A549 (cell line): ENCODE data around the gene EPYC. TPM values are rescaled to one million over a fixed set of nuclear protein-coding genes. Genes with fewer than 3 reads are reported as not detected.
"Not testable (repeated sequence)": the region's sequence is repeated elsewhere in the genome, so short reads cannot be mapped to it uniquely, and the experiment has no call there.

Source experiments
- ATAC-seq, 2 experiments: fragments of 200-7000 bp in 1 of 2; fragments of >200 bp in 1 of 2; cut with Nextera tagmentation in 1 of 2; cut with Tn5 transposase in 1 of 2; 3 replicates each; pipeline versions ENCODE4 v1.8.0 to v1.9.1; 2018 to 2020; ENCODE audit warnings: mild to moderate bottlenecking in 1 of 2, moderate library complexity in 1 of 2
- CTCF ChIA-PET: fragments of 300-600 bp; sonication (Branson Sonifier 250); formaldehyde crosslinking; extraction: SDS; loops from one replicate; lab custom pipeline; 2021; ENCODE audit warnings: antibody characterized with exemption, inconsistent platforms; lab: Yijun Ruan, JAX
- POLR2A ChIA-PET: fragments of 350-600 bp; formaldehyde crosslinking; extraction: SDS; loops from one replicate; lab custom pipeline; 2021; ENCODE audit warnings: antibody characterized with exemption, inconsistent platforms; lab: Yijun Ruan, JAX
- DNase-seq, 2 experiments: peaks; one replicate each; pipeline versions ENCODE4 v3.0.0 to v3.0.0-alpha.2; 2011 to 2016; ENCODE audit warnings: low read depth in 1 of 2, low spot score in 1 of 2
- FAIRE-seq: peaks from 2 replicates; lab custom pipeline; 2011; peaks lifted over from hg19 to GRCh38; lab: Jason Lieb, UNC
- H3K27ac ChIP-seq, 2 experiments: fragments of >200 bp; sonication (Bioruptor Twin); formaldehyde crosslinking; 3 replicates each; pipeline ENCODE4 v1.5.1; 2016 to 2017
- H3K4me1 ChIP-seq: fragments of >200 bp; sonication (Bioruptor Twin); formaldehyde crosslinking; 3 replicates; pipeline ENCODE4 v1.6.1; 2016
- H3K4me2 ChIP-seq: fragments of >200 bp; sonication (Bioruptor Twin); formaldehyde crosslinking; 3 replicates; pipeline ENCODE4 v1.6.1; 2016
- H3K4me3 ChIP-seq: fragments of >200 bp; sonication (Bioruptor Twin); formaldehyde crosslinking; 3 replicates; pipeline ENCODE4 v1.5.1; 2016
- H3K9me3 ChIP-seq: fragments of >200 bp; sonication (Bioruptor Twin); formaldehyde crosslinking; 3 replicates; pipeline ENCODE4 v1.6.1; 2016
- CBX2 ChIP-seq: fragments of 200-600 bp; sonication (generic); IDR thresholded peaks from 2 replicates; pipeline ENCODE4 v1.6.1; 2016; ENCODE audit warnings: low read depth, mild to moderate bottlenecking, borderline replicate concordance
- CHD2 ChIP-seq: fragments of 150-350 bp; IDR thresholded peaks from 2 replicates; pipeline ENCODE4 v1.6.1; 2014; ENCODE audit warnings: low read length; ENCODE audit not compliant: partially characterized antibody
- CHD4 ChIP-seq: fragments of 200-600 bp; sonication (generic); IDR thresholded peaks from 2 replicates; pipeline ENCODE4 v1.6.1; 2016; ENCODE audit warnings: antibody characterized with exemption, mild to moderate bottlenecking, borderline replicate concordance
- EHF ChIP-seq: fragments of 250-450 bp; sonication (Bioruptor Pico); IDR thresholded peaks from 2 replicates; pipeline ENCODE4 v1.5.0; 2020; ENCODE audit warnings: mild to moderate bottlenecking
- EHMT2 ChIP-seq: fragments of 200-600 bp; sonication (generic); IDR thresholded peaks from 2 replicates; pipeline ENCODE4 v1.6.1; 2016; ENCODE audit warnings: antibody characterized with exemption, low read depth, mild to moderate bottlenecking, moderate library complexity
- EP300 ChIP-seq, 2 experiments: fragments of >200 bp; sonication (Bioruptor Twin); formaldehyde crosslinking; IDR thresholded peaks; 2 replicates in 1 of 2; 3 replicates in 1 of 2; pipeline ENCODE4 v1.6.1; 2016 to 2017
- FOSB ChIP-seq: fragments of 250-450 bp; sonication (Bioruptor Pico); IDR thresholded peaks from 2 replicates; pipeline ENCODE4 v1.5.0; 2020; ENCODE audit warnings: mild to moderate bottlenecking, moderate library complexity
- FOSL2 ChIP-seq, 2 experiments: fragments of 450-650 bp in 1 of 2; fragments of >200 bp in 1 of 2; sonication (Bioruptor Twin) in 1 of 2; formaldehyde crosslinking; IDR thresholded peaks; 2 replicates each; pipeline versions ENCODE4 v1.5.0 to v1.6.1; 2016 to 2020; ENCODE audit warnings: mild to moderate bottlenecking in 1 of 2, moderate library complexity in 1 of 2
- FOXS1 ChIP-seq: fragments of 250-450 bp; sonication (Bioruptor Pico); IDR thresholded peaks from 2 replicates; pipeline ENCODE4 v1.5.0; 2020; ENCODE audit warnings: mild to moderate bottlenecking, moderate library complexity
- HOXA7 ChIP-seq: fragments of 250-450 bp; sonication (Bioruptor Pico); IDR thresholded peaks from 2 replicates; pipeline ENCODE4 v1.5.0; 2020; ENCODE audit warnings: mild to moderate bottlenecking, moderate library complexity
- JUN ChIP-seq, 2 experiments: fragments of >200 bp; sonication (Bioruptor Twin); formaldehyde crosslinking; IDR thresholded peaks; 2 replicates in 1 of 2; 3 replicates in 1 of 2; pipeline ENCODE4 v1.6.1; 2016 to 2017
- JUNB ChIP-seq: fragments of >200 bp; sonication (Bioruptor Twin); formaldehyde crosslinking; IDR thresholded peaks from 2 replicates; pipeline ENCODE4 v1.6.1; 2016
- KDM1A ChIP-seq: fragments of 200-600 bp; sonication (generic); IDR thresholded peaks from 2 replicates; pipeline ENCODE4 v1.6.1; 2016; ENCODE audit warnings: low read depth, mild to moderate bottlenecking
- MAFK ChIP-seq: fragments of 450-650 bp; IDR thresholded peaks from 2 replicates; pipeline ENCODE4 v1.6.1; 2014; ENCODE audit not compliant: partially characterized antibody
- NPAS2 ChIP-seq: fragments of 250-450 bp; sonication (Bioruptor Pico); IDR thresholded peaks from 2 replicates; pipeline ENCODE4 v1.8.0; 2022; ENCODE audit warnings: mild to moderate bottlenecking, moderate library complexity, borderline replicate concordance
- PHF8 ChIP-seq: fragments of 200-600 bp; sonication (generic); IDR thresholded peaks from 2 replicates; pipeline ENCODE4 v1.6.1; 2016; ENCODE audit warnings: low read depth, mild to moderate bottlenecking, antibody characterized with exemption, moderate library complexity, borderline replicate concordance
- POLR2AphosphoS2 ChIP-seq: conservative IDR thresholded peaks from 2 replicates; pipeline ENCODE4 v1.6.1; 2012; ENCODE audit warnings: low read length, improper control_type of control experiment, inconsistent platforms
- SREBF2 ChIP-seq: fragments of 450-650 bp; IDR thresholded peaks from 2 replicates; pipeline ENCODE4 v1.6.1; 2014; ENCODE audit warnings: mild to moderate bottlenecking, moderate library complexity
- ZSCAN20 ChIP-seq: fragments of 250-450 bp; sonication (Bioruptor Pico); IDR thresholded peaks from 2 replicates; pipeline ENCODE4 v1.8.0; 2022; ENCODE audit warnings: mild to moderate bottlenecking, moderate library complexity
- WGBS: methylation state at CpG from one replicate; pipeline ENCODE4 v1.1.6; 2017; ENCODE audit errors: missing lambda C conversion rate; 5-methylcytosine and 5-hydroxymethylcytosine counted together
- polyA plus RNA-seq, 4 experiments: library from polyadenylated mRNA; depleted of rRNA in 3 of 4; stranded (reverse); fragments of >200 nt; fragmentation: RNase III in 1 of 4; extraction: RNeasy Plus Mini Kit Qiagen cat#74134 plus additional on column Dnase treatment in 1 of 4; gene quantifications; 2 replicates in 3 of 4; 3 replicates in 1 of 4; pipeline ENCODE4 v1.2.3, GENCODE V29; 2011 to 2017
- TF ChIP-seq, protein P1 (sequence below): fragments of 250-450 bp; sonication (Bioruptor Pico); IDR thresholded peaks from 2 replicates; pipeline ENCODE4 v1.5.0; 2021; ENCODE audit warnings: mild to moderate bottlenecking, moderate library complexity, borderline replicate concordance
- TF ChIP-seq, protein P2 (sequence below): fragments of >200 bp; sonication (Bioruptor Twin); formaldehyde crosslinking; IDR thresholded peaks from 3 replicates; pipeline ENCODE4 v1.5.1; 2016
- TF ChIP-seq, protein P3 (sequence below): fragments of >200 bp; sonication (Bioruptor Twin); formaldehyde crosslinking; IDR thresholded peaks from 2 replicates; pipeline ENCODE4 v1.6.1; 2016

Gene EPYC
- polyA plus RNA-seq, 2 of the 4 experiments (the other 2 are of a cell fraction), result not detected

DNA sequence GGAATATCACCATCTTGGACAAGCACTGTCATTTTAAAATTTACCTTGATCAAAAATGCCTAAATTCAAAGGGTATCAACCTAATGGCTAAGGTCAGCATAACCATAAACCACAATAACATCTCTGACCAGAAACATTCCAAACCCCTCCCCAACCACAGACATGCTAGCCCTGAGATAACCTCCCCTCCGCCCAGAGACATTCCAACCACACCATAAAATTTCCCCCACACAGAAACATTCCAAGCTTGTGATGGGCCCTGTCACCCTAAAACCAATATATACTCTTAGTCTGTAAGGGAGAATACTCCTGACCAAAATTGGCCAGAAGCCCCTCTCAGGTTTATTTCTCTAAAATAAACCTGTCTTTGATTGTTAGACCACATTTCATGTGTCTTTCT is 17.7 kb downstream of the EPYC start:
- DNase-seq (no peak), FAIRE-seq (no peak), ATAC-seq (no peak)
- Histone ChIP-seq H3K4me1 (no peaks in the 10 kb centered on the region), H3K9me3 (no peaks in the 10 kb centered on the region), H3K4me2 (no peak overlapping the region), H3K4me3 (no peak overlapping the region), H3K27ac (no peak overlapping the region)
- ChIA-PET POLR2A (no interaction called here), CTCF (interaction anchor here (1.0 to 1.5 kb wide), 3 partner anchors 9 to 368 kb away, joined by 3 read pairs; no protein-coding TSS in a partner anchor)
- WGBS, result 65% methylated on average over 1 of the region's 1 CpG
- TF ChIP-seq EHMT2, result no peak
- no peak for TF ChIP-seq CHD4

DNA sequence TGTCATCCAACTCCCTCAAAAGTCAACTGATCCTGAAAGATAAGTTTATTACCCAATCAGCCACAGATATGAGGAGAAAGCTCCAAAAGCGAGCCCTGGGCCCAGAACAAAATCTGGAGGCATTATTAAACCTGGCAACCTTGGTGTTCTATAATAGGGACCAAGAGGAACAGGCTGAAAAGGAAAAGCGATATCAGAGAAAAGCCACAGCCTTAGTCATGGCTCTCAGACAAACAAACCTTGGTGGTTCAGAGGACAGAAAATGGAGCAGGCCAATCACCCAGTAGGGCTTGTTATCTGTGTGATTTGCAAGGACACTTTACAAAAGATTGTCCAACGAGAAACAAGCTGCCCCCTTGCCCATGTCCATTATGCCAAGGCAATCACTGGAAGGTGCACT is 19.4 kb downstream of the EPYC start:
- DNase-seq, POLR2A ChIA-PET, ATAC-seq, H3K4me2 ChIP-seq, FAIRE-seq, H3K4me3 ChIP-seq, H3K27ac ChIP-seq, H3K4me1 ChIP-seq, H3K9me3 ChIP-seq: not testable (repeated sequence)
- WGBS, result 33% methylated on average over 3 of the region's 3 CpGs
- CTCF ChIA-PET, result interaction anchor here (1.6 kb wide), 1 partner anchor 123 kb away, joined by 6 read pairs; no protein-coding TSS in a partner anchor

DNA sequence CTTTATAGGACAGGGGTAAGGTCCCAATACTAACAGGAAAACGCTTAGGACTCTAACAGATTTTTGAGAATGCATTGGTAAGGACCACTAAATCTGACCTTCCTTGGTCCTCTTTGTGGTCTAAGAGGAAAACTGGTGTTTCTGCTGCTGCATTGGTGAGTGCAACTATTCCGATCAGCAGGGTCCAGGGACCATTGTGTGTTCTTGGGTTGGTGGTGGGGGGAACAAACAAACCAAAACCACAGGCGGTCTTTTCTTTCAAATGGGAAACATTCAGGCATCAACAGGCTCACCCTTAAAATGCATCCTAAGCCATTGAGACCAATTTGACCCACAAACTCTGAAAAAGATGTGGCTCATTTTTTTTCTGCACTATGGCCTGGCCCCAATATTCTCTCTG is 20.7 kb downstream of the EPYC start:
- DNase-seq, result no peak
- WGBS, result 41% methylated on average over 3 of the region's 3 CpGs
- H3K4me3 ChIP-seq, result no peak overlapping the region
- no peaks in the 10 kb centered on the region for H3K9me3 ChIP-seq
- H3K27ac ChIP-seq, result no peak overlapping the region
- CTCF ChIA-PET, result interaction anchor here (1.6 kb wide), 1 partner anchor 125 kb away, joined by 6 read pairs; no protein-coding TSS in a partner anchor
- no peak for FAIRE-seq
- ATAC-seq, result no peak
- POLR2A ChIA-PET, result no interaction called here
- TF ChIP-seq PHF8 (no peak), ZSCAN20 (CRISPR knock-in tag) (no peak), SREBF2 (no peak), CHD2 (no peak)
- TF ChIP-seq, protein P1, sequence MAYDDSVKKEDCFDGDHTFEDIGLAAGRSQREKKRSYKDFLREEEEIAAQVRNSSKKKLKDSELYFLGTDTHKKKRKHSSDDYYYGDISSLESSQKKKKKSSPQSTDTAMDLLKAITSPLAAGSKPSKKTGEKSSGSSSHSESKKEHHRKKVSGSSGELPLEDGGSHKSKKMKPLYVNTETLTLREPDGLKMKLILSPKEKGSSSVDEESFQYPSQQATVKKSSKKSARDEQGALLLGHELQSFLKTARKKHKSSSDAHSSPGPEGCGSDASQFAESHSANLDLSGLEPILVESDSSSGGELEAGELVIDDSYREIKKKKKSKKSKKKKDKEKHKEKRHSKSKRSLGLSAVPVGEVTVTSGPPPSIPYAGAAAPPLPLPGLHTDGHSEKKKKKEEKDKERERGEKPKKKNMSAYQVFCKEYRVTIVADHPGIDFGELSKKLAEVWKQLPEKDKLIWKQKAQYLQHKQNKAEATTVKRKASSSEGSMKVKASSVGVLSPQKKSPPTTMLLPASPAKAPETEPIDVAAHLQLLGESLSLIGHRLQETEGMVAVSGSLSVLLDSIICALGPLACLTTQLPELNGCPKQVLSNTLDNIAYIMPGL (CRISPR knock-in tag), result no peak
- TF ChIP-seq, all 56 proteins: peak for 0
- Histone ChIP-seq H3K4me1 (no peaks in the 10 kb centered on the region), H3K4me2 (no peak overlapping the region)

DNA sequence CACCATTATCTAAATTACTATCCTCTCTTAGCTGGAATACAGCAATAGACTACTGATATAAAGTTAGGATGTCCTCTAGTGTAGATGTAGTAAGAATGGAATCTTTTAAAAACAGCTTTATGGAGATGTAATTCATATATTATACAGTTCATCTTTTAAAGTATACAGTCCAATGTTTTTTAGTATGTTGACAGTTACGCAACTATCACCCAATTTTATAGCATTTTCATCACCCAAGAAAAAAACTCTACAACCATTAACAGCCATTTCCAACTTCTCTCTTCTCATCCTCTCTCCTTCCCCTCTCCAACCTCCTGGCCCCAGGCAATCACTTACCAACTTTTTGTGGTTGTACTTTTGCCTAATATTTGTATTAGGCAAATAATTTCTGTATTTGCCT is 22.6 kb downstream of the EPYC start:
- H3K4me2 ChIP-seq, result no peak overlapping the region
- FAIRE-seq (no peak), DNase-seq (no peak), ATAC-seq (no peak)
- 89% methylated on average over 1 of the region's 1 CpG for WGBS
- H3K4me1 ChIP-seq, result no peaks in the 10 kb centered on the region
- no peak for TF ChIP-seq FOSL2 (IDR thresholded peaks at IDR 0.05)
- TF ChIP-seq FOSL2 (CRISPR knock-in tag; IDR thresholded peaks at IDR 0.05), result no peak
- TF ChIP-seq KDM1A, result no peak
- TF ChIP-seq FOSB (CRISPR knock-in tag), result no peak
- TF ChIP-seq JUNB, result no peak
- TF ChIP-seq POLR2AphosphoS2, result no peak
- no peak for TF ChIP-seq MAFK
- TF ChIP-seq CBX2, result no peak
- no peak overlapping the region for H3K4me3 ChIP-seq
- ChIA-PET CTCF (no interaction called here), POLR2A (no interaction called here)
- no peak overlapping the region for H3K27ac ChIP-seq
- no peaks in the 10 kb centered on the region for H3K9me3 ChIP-seq

DNA sequence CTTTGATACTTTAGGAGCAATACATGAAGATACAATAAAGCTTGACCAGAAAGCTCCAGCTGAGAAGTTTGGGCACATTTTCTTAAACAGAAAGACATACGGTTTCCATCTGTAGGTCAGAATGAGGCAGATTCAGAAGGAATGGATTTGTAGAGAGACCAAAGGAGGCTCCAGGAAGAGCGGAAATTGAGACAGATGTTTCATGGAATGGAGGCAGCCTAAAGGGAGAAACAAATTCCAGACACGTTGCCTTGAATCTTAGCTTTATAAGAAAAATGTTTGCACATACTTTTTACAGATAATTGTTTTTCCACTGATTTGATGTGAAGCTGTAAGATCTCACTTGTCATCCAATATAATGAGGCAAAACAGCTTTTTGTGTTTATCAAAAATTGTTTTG is 24.8 kb downstream of the EPYC start:
- WGBS, result 45% methylated on average over 3 of the region's 3 CpGs
- TF ChIP-seq EP300 (IDR thresholded peaks at IDR 0.05) (no peak), JUN (IDR thresholded peaks at IDR 0.05) (no peak), KDM1A (no peak), HOXA7 (CRISPR knock-in tag) (no peak), FOXS1 (CRISPR knock-in tag) (no peak), EHF (no peak), SREBF2 (no peak), NPAS2 (CRISPR knock-in tag) (no peak)
- TF ChIP-seq, protein P2, sequence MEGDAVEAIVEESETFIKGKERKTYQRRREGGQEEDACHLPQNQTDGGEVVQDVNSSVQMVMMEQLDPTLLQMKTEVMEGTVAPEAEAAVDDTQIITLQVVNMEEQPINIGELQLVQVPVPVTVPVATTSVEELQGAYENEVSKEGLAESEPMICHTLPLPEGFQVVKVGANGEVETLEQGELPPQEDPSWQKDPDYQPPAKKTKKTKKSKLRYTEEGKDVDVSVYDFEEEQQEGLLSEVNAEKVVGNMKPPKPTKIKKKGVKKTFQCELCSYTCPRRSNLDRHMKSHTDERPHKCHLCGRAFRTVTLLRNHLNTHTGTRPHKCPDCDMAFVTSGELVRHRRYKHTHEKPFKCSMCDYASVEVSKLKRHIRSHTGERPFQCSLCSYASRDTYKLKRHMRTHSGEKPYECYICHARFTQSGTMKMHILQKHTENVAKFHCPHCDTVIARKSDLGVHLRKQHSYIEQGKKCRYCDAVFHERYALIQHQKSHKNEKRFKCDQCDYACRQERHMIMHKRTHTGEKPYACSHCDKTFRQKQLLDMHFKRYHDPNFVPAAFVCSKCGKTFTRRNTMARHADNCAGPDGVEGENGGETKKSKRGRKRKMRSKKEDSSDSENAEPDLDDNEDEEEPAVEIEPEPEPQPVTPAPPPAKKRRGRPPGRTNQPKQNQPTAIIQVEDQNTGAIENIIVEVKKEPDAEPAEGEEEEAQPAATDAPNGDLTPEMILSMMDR, result no peak
- TF ChIP-seq, protein P3, sequence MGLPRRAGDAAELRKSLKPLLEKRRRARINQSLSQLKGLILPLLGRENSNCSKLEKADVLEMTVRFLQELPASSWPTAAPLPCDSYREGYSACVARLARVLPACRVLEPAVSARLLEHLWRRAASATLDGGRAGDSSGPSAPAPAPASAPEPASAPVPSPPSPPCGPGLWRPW, result no peak
- TF ChIP-seq, protein P1 (CRISPR knock-in tag), result no peak

More for the DNA sequence above, 24.8 kb downstream of the EPYC start:
- POLR2A ChIA-PET, result no interaction called here
- Histone ChIP-seq H3K4me1 (no peaks in the 10 kb centered on the region), H3K4me2 (no peak overlapping the region), H3K9me3 (no peaks in the 10 kb centered on the region), H3K27ac (no peak overlapping the region), H3K4me3 (no peak overlapping the region)
- DNase-seq (no peak), ATAC-seq (no peak), FAIRE-seq (no peak)
- CTCF ChIA-PET, result interaction anchor here (1.2 to 2.6 kb wide), 3 partner anchors 128 to 376 kb away, joined by 3 to 18 read pairs (median 9); no protein-coding TSS in a partner anchor
